Body of pancreas (tissue), 4 donors: Measurements from ENCODE around the gene PYDC2.

Experiments used
- POLR2A ChIP-seq, 3 donors: fragments of 450-650 bp; IDR thresholded peaks; one replicate each; pipeline ENCODE4 v1.6.1; 2016; ENCODE audit warnings: antibody characterized with exemption in 3 of 3, mild to moderate bottlenecking in 2 of 3
- TF ChIP-seq, protein P1 (sequence below), 7 experiments: fragments of 450-650 bp in 4 of 7; fragments of 200-600 bp in 3 of 7; sonication (generic) in 3 of 7; IDR thresholded peaks; one replicate each; pipeline ENCODE4 v1.5.1; 2016 to 2019; ENCODE audit warnings: antibody characterized with exemption in 7 of 7

DNA sequence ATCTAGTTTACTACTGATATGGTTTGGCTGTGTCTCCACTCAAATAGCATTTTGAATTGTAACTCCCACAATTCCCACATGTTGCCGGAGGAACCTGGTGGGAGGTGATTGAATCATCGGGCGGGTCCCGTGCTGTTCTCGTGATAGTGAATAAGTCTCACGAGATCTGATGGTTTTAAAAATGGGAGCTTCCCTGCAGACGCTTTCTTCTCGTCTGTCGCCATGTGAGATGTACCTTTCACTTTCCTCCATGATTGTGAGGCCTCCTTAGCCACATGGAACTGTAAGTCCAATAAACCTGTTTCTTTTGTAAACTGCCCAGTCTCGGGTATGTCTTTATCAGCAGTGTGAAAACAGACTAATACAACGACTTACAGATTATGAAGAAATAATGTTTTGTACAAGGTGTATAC is 35.6 kb upstream of the PYDC2 start:
- no peak for TF ChIP-seq POLR2A (IDR thresholded peaks at IDR 0.05)
- TF ChIP-seq, protein P1, sequence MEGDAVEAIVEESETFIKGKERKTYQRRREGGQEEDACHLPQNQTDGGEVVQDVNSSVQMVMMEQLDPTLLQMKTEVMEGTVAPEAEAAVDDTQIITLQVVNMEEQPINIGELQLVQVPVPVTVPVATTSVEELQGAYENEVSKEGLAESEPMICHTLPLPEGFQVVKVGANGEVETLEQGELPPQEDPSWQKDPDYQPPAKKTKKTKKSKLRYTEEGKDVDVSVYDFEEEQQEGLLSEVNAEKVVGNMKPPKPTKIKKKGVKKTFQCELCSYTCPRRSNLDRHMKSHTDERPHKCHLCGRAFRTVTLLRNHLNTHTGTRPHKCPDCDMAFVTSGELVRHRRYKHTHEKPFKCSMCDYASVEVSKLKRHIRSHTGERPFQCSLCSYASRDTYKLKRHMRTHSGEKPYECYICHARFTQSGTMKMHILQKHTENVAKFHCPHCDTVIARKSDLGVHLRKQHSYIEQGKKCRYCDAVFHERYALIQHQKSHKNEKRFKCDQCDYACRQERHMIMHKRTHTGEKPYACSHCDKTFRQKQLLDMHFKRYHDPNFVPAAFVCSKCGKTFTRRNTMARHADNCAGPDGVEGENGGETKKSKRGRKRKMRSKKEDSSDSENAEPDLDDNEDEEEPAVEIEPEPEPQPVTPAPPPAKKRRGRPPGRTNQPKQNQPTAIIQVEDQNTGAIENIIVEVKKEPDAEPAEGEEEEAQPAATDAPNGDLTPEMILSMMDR (IDR thresholded peaks at IDR 0.05), result no peak
